WERI-Rb-1 (cell line): Measurements from ENCODE around the gene PCYT1A.

Source experiments
- DNase-seq: peaks from one replicate; pipeline ENCODE4 v3.0.0-alpha.2; 2020
- H3K27ac ChIP-seq: fragments of 250-450 bp; sonication (Bioruptor Pico); 2 replicates; pipeline ENCODE4 v1.5.1; 2020; ENCODE audit warnings: mild to moderate bottlenecking, moderate library complexity
- H3K27me3 ChIP-seq: fragments of 250-450 bp; sonication (Bioruptor Pico); 2 replicates; pipeline ENCODE4 v1.5.1; 2021; ENCODE audit warnings: mild to moderate bottlenecking, low read depth, moderate library complexity; ENCODE audit not compliant: insufficient read depth, severe bottlenecking
- H3K36me3 ChIP-seq: fragments of 250-450 bp; sonication (Bioruptor Pico); 2 replicates; pipeline ENCODE4 v1.5.1; 2020; ENCODE audit warnings: mild to moderate bottlenecking, moderate library complexity
- H3K4me3 ChIP-seq: 2 replicates; pipeline ENCODE4 v1.5.1; 2011; ENCODE audit warnings: low read depth, mild to moderate bottlenecking, control low read depth, low read length
- H3K9me3 ChIP-seq: fragments of 250-450 bp; sonication (Bioruptor Pico); 2 replicates; pipeline ENCODE4 v1.5.1; 2021; ENCODE audit warnings: mild to moderate bottlenecking, moderate library complexity; ENCODE audit not compliant: severe bottlenecking
- CTCF ChIP-seq: IDR thresholded peaks from 2 replicates; pipeline ENCODE4 v1.5.1; 2011; ENCODE audit warnings: low read depth, mild to moderate bottlenecking, control low read depth, inconsistent platforms, low read length

PCYT1A gene

GRCh38 chr3:196237203-196237602, 50.3 kb downstream of the PCYT1A start:
- no peak overlapping the region for H3K4me3 ChIP-seq
- no peaks in the 10 kb centered on the region; the same call in 1 of the 2 replicates for H3K36me3 ChIP-seq
- peak; percentile 32 for DNase-seq
- H3K27ac ChIP-seq: no peak overlapping the region
- H3K9me3 ChIP-seq: no peaks in the 10 kb centered on the region
- no peak for TF ChIP-seq CTCF
- H3K27me3 ChIP-seq: no peaks in the 10 kb centered on the region

DNA sequence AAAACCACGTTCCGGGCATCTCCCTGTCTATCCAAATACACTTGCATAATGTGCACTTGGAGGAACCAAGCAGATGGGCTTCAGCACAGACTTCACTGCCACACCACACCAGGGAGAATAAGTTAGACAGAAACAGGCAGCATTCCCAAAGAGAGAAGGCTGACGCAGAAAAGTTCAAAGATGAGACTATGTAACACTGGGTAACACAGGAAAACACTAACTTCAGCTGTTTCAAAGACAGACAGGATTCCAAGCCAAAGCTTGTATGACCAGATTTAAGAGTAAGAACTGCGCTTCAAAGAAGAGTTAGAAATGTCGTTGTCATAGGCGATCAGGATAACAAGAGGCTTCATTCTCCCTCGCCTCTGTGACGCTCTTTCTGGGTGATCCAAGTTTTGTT, 51.3 kb downstream of the PCYT1A start:
- Histone ChIP-seq H3K27me3 (no peaks in the 10 kb centered on the region), H3K9me3 (no peaks in the 10 kb centered on the region), H3K27ac (no peak overlapping the region), H3K4me3 (no peak overlapping the region), H3K36me3 (no peaks in the 10 kb centered on the region)
- no peak for TF ChIP-seq CTCF
- DNase-seq: no peak

DNA sequence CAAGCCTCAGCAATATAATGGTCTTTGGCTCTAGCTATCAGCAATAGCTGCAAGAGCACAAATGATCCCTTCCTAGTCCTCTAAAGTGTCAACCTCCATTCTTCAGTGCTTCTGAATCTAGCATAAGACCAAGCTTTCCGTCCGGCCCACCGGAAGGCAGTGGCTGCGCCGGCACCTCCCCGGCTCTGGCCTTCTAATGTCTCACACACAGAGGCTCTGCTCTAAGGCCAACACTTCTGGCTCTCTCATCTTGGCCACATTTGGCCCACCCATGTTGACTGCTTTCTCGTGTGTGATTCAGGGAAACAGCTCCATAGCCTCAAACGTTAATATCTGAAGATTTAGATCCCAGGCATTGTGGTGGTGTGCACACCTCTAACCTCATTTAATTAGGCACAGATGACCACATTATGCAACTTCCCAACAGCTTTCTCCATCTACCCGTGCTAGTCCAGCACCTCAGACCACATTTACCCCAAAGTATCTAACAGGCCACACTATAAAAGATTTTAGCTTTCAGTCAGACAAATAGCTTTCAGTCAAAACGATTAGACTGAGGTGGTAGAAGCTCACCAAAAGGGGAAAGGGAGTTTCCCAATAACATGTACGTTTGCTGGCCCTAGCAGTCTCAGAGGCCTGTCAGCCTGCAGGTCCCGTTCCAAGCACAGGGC, 51.9 kb downstream of the PCYT1A start:
- H3K36me3 ChIP-seq: no peaks in the 10 kb centered on the region
- no peak overlapping the region for H3K27ac ChIP-seq
- TF ChIP-seq CTCF: no peak
- no peak for DNase-seq
- H3K4me3 ChIP-seq: no peak overlapping the region
- H3K27me3 ChIP-seq: no peaks in the 10 kb centered on the region
- H3K9me3 ChIP-seq: no peaks in the 10 kb centered on the region

DNA sequence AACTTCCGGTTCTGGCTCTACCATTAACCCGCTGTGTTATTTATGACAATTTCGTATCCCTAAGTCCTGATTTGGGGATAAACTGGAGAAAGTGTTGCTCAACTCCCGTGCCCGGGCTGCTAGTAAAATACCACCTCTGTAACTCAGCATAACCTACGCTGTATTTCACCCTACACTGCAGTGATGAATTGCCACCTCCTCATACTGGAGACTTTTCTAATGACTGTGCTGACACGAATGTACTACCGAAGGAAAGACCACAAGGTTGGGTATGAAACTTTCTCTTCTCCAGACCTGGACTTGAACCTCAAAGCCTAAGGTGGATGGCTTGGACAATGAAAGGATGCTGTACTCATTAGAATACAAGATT, 54.7 kb downstream of the PCYT1A start:
- Histone ChIP-seq H3K27me3 (no peaks in the 10 kb centered on the region), H3K9me3 (no peaks in the 10 kb centered on the region), H3K27ac (no peak overlapping the region), H3K4me3 (no peak overlapping the region), H3K36me3 (no peaks in the 10 kb centered on the region)
- DNase-seq: no peak
- TF ChIP-seq CTCF: no peak

DNA sequence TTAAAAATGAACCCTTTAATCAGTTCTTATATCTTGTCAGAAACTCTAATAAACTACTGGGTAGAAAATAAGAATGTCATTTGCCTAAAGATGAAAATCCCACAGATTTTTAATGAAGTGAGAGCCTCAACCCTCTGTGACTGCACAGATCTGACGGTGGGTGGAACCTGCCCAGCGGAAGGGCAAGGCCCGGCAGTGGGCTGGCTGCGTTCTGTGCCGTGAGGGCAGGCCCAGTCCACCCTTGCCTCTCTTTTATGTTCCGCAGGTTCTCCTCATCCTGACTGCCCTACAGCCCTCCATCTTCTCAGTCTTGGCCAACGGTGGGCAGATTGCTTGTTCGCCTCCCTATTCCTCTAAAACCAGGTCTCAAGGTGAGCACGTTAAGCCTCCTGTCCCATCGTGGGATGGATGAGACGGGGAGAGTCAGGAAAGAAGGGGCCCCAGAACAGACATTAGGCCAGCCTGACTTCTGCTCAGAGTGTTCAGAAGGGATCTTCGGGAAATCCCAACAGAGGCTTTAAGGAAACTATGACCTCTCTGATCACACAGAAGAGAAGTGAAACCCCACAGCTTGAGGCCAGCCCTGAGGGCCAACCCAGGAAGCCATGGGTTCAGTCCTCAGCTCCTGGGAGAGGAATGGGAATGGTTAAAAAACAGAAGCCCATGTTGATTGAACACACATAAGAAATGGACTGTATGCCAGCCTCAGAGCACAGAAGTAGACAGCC, 55.2 kb downstream of the PCYT1A start:
- TF ChIP-seq CTCF: no peak
- Histone ChIP-seq H3K27me3 (no peaks in the 10 kb centered on the region), H3K9me3 (no peaks in the 10 kb centered on the region), H3K4me3 (no peak overlapping the region), H3K27ac (no peak overlapping the region), H3K36me3 (no peaks in the 10 kb centered on the region)
- DNase-seq: no peak
